HepG2 (cell line): ENCODE data around the gene GOLGA7B. TPM values are rescaled to one million over a fixed set of nuclear protein-coding genes. Genes with fewer than 3 reads are reported as not detected.

Experiments
- ATAC-seq: fragments of 200-7000 bp; cut with Tn5 transposase; 3 replicates; pipeline ENCODE4 v1.9.1; 2020; ENCODE audit warnings: mild to moderate bottlenecking, moderate library complexity
- BruUV-seq: library from RNA; stranded (reverse); fragments of 400-500 nt; replicated peaks from 2 replicates; lab custom pipeline; 2021; lab: Mats Ljungman, UMichigan
- CTCF ChIA-PET: fragments of 300-600 bp; formaldehyde crosslinking; extraction: SDS; loops from one replicate; lab custom pipeline; 2021; ENCODE audit warnings: low total read pairs, inconsistent platforms, low intra/inter-chr PET ratio; lab: Yijun Ruan, JAX
- POLR2A ChIA-PET: fragments of 350-600 bp; sonication (Branson Sonifier 250); formaldehyde crosslinking; loops from one replicate; lab custom pipeline; 2020; ENCODE audit warnings: antibody characterized with exemption, inconsistent platforms; lab: Yijun Ruan, JAX
- DNase-seq: peaks from one replicate; pipeline ENCODE4 v3.0.0-alpha.2; 2015; ENCODE audit warnings: low spot score
- FAIRE-seq: peaks from 3 replicates; lab custom pipeline; 2011; peaks lifted over from hg19 to GRCh38; lab: Jason Lieb, UNC
- H2AFZ ChIP-seq: one replicate; pipeline ENCODE4 v1.6.1; 2011; ENCODE audit warnings: low read length, inconsistent platforms
- H3K27ac ChIP-seq: fragments of 300-600 bp; 3 replicates; pipeline ENCODE4 v1.8.0; 2011; ENCODE audit warnings: mixed run types, mild to moderate bottlenecking, mixed read lengths, low read length, inconsistent platforms; ENCODE audit not compliant: insufficient read depth; ENCODE audit errors: extremely low read length
- H3K27me3 ChIP-seq, 2 experiments: fragments of 200-600 bp in 1 of 2; 2 replicates in 1 of 2; 3 replicates in 1 of 2; pipeline versions ENCODE4 v1.6.0 to v1.8.0; 2011; ENCODE audit warnings: low read length in 2 of 2, mild to moderate bottlenecking in 2 of 2, moderate library complexity in 2 of 2, inconsistent platforms in 1 of 2; ENCODE audit not compliant: insufficient read depth in 2 of 2, control insufficient read depth in 1 of 2
- H3K36me3 ChIP-seq, 2 experiments: fragments of 200-600 bp in 1 of 2; replicated peaks in 1 of 2; 2 replicates in 1 of 2; 3 replicates in 1 of 2; pipeline versions ENCODE4 v1.5.1 to v1.8.0; 2011; ENCODE audit warnings: low read length in 2 of 2, inconsistent platforms in 1 of 2; ENCODE audit not compliant: insufficient read depth in 2 of 2, control insufficient read depth in 1 of 2
- H3K4me1 ChIP-seq: 2 replicates; pipeline ENCODE4 v1.5.1; 2012; ENCODE audit warnings: low read length, inconsistent platforms; ENCODE audit not compliant: insufficient read depth
- H3K4me2 ChIP-seq: 2 replicates; pipeline ENCODE4 v1.6.0; 2011; ENCODE audit warnings: low read depth, low read length, inconsistent platforms
- H3K4me3 ChIP-seq, 3 experiments: fragments of 200-600 bp in 1 of 3; sonication (generic), shearing (Covaris generic) in 1 of 3; replicated peaks in 1 of 3; 2 replicates each; pipeline ENCODE4 v1.5.1; 2011 to 2016; ENCODE audit warnings: low read length in 3 of 3, inconsistent platforms in 2 of 3, low read depth in 2 of 3, mild to moderate bottlenecking in 2 of 3, control low read depth in 1 of 3, mixed read lengths in 1 of 3; ENCODE audit not compliant: insufficient read depth in 1 of 3
- H3K79me2 ChIP-seq: one replicate; pipeline ENCODE4 v1.6.1; 2011; ENCODE audit warnings: low read length, inconsistent platforms; ENCODE audit not compliant: insufficient read depth
- H3K9ac ChIP-seq: 2 replicates; pipeline ENCODE4 v1.6.0; 2011; ENCODE audit warnings: mild to moderate bottlenecking, low read depth, low read length, inconsistent platforms; ENCODE audit not compliant: insufficient read depth
- H3K9me3 ChIP-seq: 2 replicates; pipeline ENCODE4 v1.5.1; 2012; ENCODE audit warnings: mild to moderate bottlenecking, low read length
- H4K20me1 ChIP-seq: 2 replicates; pipeline ENCODE4 v1.6.0; 2011; ENCODE audit warnings: inconsistent platforms, mild to moderate bottlenecking, low read length, moderate library complexity; ENCODE audit not compliant: insufficient read depth
- CBX1 ChIP-seq: IDR thresholded peaks from one replicate; pipeline ENCODE4 v1.6.1; 2016; ENCODE audit warnings: antibody characterized with exemption, low read depth
- HNRNPLL ChIP-seq: fragments of 200-400 bp; formaldehyde crosslinking; IDR thresholded peaks from 2 replicates; pipeline ENCODE4 v1.6.1; 2017; ENCODE audit warnings: mild to moderate bottlenecking, low read depth, low read length; ENCODE audit not compliant: poor library complexity, severe bottlenecking
- KDM6A ChIP-seq: IDR thresholded peaks from 2 replicates; pipeline ENCODE4 v1.6.1; 2016; ENCODE audit warnings: low read depth
- PHF20 ChIP-seq: sonication (generic); formaldehyde crosslinking; IDR thresholded peaks from 2 replicates; pipeline ENCODE4 v1.5.0; 2020; ENCODE audit warnings: mild to moderate bottlenecking, missing genetic modification reagents
- ZBTB20 ChIP-seq: sonication (generic); formaldehyde crosslinking; IDR thresholded peaks from 2 replicates; pipeline ENCODE4 v1.8.1; 2023; ENCODE audit warnings: missing genetic modification reagents, low read depth, mild to moderate bottlenecking, borderline replicate concordance
- ZEB1 ChIP-seq: IDR thresholded peaks from 2 replicates; pipeline ENCODE4 v1.6.1; 2012; ENCODE audit warnings: mild to moderate bottlenecking, low read depth, inconsistent platforms; ENCODE audit not compliant: insufficient replicate concordance
- ZFX ChIP-seq: sonication (generic); formaldehyde crosslinking; IDR thresholded peaks from 2 replicates; pipeline ENCODE4 v1.4.0; 2020; ENCODE audit warnings: mild to moderate bottlenecking, low read depth, missing genetic modification reagents, moderate library complexity
- ZNF816 ChIP-seq: sonication (generic); formaldehyde crosslinking; IDR thresholded peaks from 2 replicates; pipeline ENCODE4 v1.8.0; 2022; ENCODE audit warnings: missing genetic modification reagents, mild to moderate bottlenecking, borderline replicate concordance
- ZSCAN30 ChIP-seq: sonication (generic); formaldehyde crosslinking; IDR thresholded peaks from 2 replicates; pipeline ENCODE4 v1.5.0; 2020; ENCODE audit warnings: mild to moderate bottlenecking, missing genetic modification reagents
- WGBS: methylation state at CpG from one replicate; pipeline ENCODE4 v1.1.6; 2017; ENCODE audit warnings: low lambda C conversion rate; 5-methylcytosine and 5-hydroxymethylcytosine counted together
- in situ Hi-C: cut with HindIII; loops from 2 replicates; pipeline ENCODE4 v1.10.0; 2017; ENCODE audit warnings: low pct_unique_long_range_greater_than_20kb; ENCODE audit not compliant: extremely low pct_ligation_motif_present
- intact Hi-C: fragments of 100-400 bp; cut with micrococcal nuclease; formaldehyde crosslinking; loops from one replicate; pipeline ENCODE4 v1.10.0; 2022; ENCODE audit not compliant: unreplicated experiment
- polyA plus RNA-seq, 8 experiments: library from polyadenylated mRNA; depleted of rRNA in 3 of 8; stranded (reverse) in 7 of 8; unstranded in 1 of 8; fragments of >200 nt; fragmentation: Illumina TruSeq in 4 of 8; extraction: Trizol in 4 of 8; gene quantifications; 2 replicates each; pipeline versions ENCODE4 v1.2.1 to v1.2.3, GENCODE V29; 2011 to 2016; ENCODE audit warnings: low read depth in 4 of 8, missing spikeins in 1 of 8, mixed read lengths in 1 of 8; ENCODE audit not compliant: insufficient read depth in 1 of 8
- total RNA-seq, 5 experiments: library from RNA; depleted of rRNA; stranded (reverse); fragments of >200 nt; fragmentation: Illumina TruSeq; extraction: Trizol; gene quantifications; 2 replicates each; pipeline ENCODE4 v1.2.3, GENCODE V29; 2016; ENCODE audit warnings: low read depth in 1 of 5
- TF ChIP-seq, protein P1 (sequence below): sonication (generic); formaldehyde crosslinking; IDR thresholded peaks from 2 replicates; pipeline ENCODE4 v1.8.1; 2023; ENCODE audit warnings: mild to moderate bottlenecking, moderate library complexity, missing genetic modification reagents
- TF ChIP-seq, protein P2 (sequence below): sonication (generic); formaldehyde crosslinking; IDR thresholded peaks from 2 replicates; pipeline ENCODE4 v1.8.1; 2022; ENCODE audit warnings: low read depth, mild to moderate bottlenecking, missing genetic modification reagents
- TF ChIP-seq, protein P3 (sequence below): sonication (generic); formaldehyde crosslinking; IDR thresholded peaks from 2 replicates; pipeline ENCODE4 v1.4.0; 2020; ENCODE audit warnings: missing genetic modification reagents, mild to moderate bottlenecking, borderline replicate concordance
- TF ChIP-seq, protein P4 (sequence below): IDR thresholded peaks from 2 replicates; pipeline ENCODE4 v1.6.1; 2016; ENCODE audit warnings: missing genetic modification reagents, missing compliant biosample characterization
- TF ChIP-seq, protein P5 (sequence below): fragments of 450-650 bp; IDR thresholded peaks from 2 replicates; pipeline ENCODE4 v1.6.1; 2017; ENCODE audit warnings: mild to moderate bottlenecking
- TF ChIP-seq, protein P6 (sequence below): conservative IDR thresholded peaks from 2 replicates; pipeline ENCODE4 v1.6.1; 2018; ENCODE audit warnings: missing genetic modification reagents

GOLGA7B gene
- total and polyA plus RNA-seq, 2 of the 13 experiments (the other 11 are each of a cell fraction or from before 2014, with no cell fraction given) = not detected

DNA sequence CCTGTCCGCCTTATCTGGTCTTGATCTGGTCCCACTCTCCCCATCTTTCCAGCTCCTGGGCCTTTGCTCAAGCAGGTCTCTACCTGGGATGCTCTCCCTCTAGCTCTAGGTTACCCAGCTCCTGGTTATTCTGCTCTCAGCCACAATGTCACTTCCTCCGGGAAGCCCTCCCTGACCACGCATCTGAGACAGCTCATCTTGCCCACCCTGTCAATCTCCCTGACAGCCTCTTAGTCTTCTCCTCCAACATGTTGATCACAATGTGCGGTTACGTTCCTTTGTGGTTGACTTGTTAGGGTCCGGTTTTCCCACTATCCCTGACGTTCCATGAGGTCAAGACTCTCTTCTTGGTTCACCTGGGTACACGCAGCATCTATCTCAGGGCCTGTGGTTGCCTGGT, 55.6 kb downstream of the GOLGA7B start:
- DNase-seq (no peak), FAIRE-seq (no peak), ATAC-seq (no peak)
- H3K4me2 ChIP-seq = no peak overlapping the region
- H3K4me3 ChIP-seq = no peak overlapping the region
- ChIA-PET POLR2A (no interaction called here), CTCF (no interaction called here)
- no peaks in the 10 kb centered on the region for H4K20me1 ChIP-seq
- no peaks in the 10 kb centered on the region for H3K4me1 ChIP-seq
- H2AFZ ChIP-seq = no peak overlapping the region
- no peak for TF ChIP-seq ZSCAN30
- TF ChIP-seq, protein P1, sequence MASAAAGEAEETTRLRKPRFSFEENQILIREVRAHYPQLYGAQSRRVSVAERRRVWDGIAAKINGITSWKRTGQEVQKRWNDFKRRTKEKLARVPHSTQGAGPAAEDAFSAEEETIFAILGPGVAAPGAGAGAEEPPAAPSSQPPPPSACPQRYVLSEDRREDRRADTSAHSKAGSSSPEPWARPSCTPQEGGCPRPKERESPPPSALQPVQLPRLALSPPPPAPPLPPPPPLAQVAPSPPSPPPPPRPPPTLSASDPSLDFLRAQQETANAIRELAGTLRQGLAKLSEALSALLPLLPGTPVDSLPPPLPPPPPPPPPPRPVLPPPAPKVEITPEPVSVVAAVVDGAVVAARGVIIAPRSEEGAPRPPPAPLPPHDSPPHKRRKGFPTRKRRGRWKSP (CRISPR knock-in tag) = no peak
- TF ChIP-seq, protein P2, sequence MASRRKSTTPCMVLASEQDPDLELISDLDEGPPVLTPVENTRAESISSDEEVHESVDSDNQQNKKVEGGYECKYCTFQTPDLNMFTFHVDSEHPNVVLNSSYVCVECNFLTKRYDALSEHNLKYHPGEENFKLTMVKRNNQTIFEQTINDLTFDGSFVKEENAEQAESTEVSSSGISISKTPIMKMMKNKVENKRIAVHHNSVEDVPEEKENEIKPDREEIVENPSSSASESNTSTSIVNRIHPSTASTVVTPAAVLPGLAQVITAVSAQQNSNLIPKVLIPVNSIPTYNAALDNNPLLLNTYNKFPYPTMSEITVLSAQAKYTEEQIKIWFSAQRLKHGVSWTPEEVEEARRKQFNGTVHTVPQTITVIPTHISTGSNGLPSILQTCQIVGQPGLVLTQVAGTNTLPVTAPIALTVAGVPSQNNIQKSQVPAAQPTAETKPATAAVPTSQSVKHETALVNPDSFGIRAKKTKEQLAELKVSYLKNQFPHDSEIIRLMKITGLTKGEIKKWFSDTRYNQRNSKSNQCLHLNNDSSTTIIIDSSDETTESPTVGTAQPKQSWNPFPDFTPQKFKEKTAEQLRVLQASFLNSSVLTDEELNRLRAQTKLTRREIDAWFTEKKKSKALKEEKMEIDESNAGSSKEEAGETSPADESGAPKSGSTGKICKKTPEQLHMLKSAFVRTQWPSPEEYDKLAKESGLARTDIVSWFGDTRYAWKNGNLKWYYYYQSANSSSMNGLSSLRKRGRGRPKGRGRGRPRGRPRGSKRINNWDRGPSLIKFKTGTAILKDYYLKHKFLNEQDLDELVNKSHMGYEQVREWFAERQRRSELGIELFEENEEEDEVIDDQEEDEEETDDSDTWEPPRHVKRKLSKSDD (CRISPR knock-in tag) = no peak
- TF ChIP-seq, protein P3, sequence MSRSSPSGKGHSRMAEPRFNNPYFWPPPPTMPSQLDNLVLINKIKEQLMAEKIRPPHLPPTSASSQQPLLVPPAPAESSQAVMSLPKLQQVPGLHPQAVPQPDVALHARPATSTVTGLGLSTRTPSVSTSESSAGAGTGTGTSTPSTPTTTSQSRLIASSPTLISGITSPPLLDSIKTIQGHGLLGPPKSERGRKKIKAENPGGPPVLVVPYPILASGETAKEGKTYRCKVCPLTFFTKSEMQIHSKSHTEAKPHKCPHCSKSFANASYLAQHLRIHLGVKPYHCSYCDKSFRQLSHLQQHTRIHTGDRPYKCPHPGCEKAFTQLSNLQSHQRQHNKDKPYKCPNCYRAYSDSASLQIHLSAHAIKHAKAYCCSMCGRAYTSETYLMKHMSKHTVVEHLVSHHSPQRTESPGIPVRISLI (CRISPR knock-in tag) = no peak
- TF ChIP-seq, protein P4, sequence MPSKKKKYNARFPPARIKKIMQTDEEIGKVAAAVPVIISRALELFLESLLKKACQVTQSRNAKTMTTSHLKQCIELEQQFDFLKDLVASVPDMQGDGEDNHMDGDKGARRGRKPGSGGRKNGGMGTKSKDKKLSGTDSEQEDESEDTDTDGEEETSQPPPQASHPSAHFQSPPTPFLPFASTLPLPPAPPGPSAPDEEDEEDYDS (CRISPR knock-in tag) = no peak
- no peak for TF ChIP-seq ZFX (CRISPR knock-in tag)
- TF ChIP-seq KDM6A (CRISPR knock-in tag) = no peak
- no peak for TF ChIP-seq HNRNPLL
- TF ChIP-seq CBX1 = no peak
- TF ChIP-seq ZBTB20 (CRISPR knock-in tag) = no peak
- no peak for TF ChIP-seq ZNF816
- no peak for TF ChIP-seq ZEB1
- no peak for TF ChIP-seq PHF20
- TF ChIP-seq, protein P5, sequence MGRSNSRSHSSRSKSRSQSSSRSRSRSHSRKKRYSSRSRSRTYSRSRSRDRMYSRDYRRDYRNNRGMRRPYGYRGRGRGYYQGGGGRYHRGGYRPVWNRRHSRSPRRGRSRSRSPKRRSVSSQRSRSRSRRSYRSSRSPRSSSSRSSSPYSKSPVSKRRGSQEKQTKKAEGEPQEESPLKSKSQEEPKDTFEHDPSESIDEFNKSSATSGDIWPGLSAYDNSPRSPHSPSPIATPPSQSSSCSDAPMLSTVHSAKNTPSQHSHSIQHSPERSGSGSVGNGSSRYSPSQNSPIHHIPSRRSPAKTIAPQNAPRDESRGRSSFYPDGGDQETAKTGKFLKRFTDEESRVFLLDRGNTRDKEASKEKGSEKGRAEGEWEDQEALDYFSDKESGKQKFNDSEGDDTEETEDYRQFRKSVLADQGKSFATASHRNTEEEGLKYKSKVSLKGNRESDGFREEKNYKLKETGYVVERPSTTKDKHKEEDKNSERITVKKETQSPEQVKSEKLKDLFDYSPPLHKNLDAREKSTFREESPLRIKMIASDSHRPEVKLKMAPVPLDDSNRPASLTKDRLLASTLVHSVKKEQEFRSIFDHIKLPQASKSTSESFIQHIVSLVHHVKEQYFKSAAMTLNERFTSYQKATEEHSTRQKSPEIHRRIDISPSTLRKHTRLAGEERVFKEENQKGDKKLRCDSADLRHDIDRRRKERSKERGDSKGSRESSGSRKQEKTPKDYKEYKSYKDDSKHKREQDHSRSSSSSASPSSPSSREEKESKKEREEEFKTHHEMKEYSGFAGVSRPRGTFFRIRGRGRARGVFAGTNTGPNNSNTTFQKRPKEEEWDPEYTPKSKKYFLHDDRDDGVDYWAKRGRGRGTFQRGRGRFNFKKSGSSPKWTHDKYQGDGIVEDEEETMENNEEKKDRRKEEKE = no peak
- TF ChIP-seq, protein P6, sequence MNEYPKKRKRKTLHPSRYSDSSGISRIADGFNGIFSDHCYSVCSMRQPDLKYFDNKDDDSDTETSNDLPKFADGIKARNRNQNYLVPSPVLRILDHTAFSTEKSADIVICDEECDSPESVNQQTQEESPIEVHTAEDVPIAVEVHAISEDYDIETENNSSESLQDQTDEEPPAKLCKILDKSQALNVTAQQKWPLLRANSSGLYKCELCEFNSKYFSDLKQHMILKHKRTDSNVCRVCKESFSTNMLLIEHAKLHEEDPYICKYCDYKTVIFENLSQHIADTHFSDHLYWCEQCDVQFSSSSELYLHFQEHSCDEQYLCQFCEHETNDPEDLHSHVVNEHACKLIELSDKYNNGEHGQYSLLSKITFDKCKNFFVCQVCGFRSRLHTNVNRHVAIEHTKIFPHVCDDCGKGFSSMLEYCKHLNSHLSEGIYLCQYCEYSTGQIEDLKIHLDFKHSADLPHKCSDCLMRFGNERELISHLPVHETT (CRISPR knock-in tag) = no peak
- no peaks in the 10 kb centered on the region for H3K9me3 ChIP-seq
- peaks cover 26 to 80% of the 10 kb centered on the region in 2 experiments; a peak in 4 of 5 replicates for H3K27me3 ChIP-seq
- no TSS peak for BruUV-seq
- H3K27ac ChIP-seq = no peak overlapping the region
- in situ Hi-C loops (loop anchor here (25.0 kb wide), 1 partner anchor 407 kb away; no protein-coding TSS in a partner anchor), intact Hi-C loops (no loop called here)
- H3K79me2 ChIP-seq = no peaks in the 10 kb centered on the region
- no peak overlapping the region for H3K9ac ChIP-seq
- H3K36me3 ChIP-seq = no peaks in the 10 kb centered on the region
- 23% methylated on average over 8 of the region's 8 CpGs for WGBS
